Measurements from ENCODE around the gene PPP5C.

GRCh38 chr19:46369817-46370216, 22.9 kb downstream of the PPP5C start:
- TF ChIP-seq YY1 (IDR thresholded peaks at IDR 0.05), result no peak
- TF ChIP-seq CTCF (IDR thresholded peaks at IDR 0.05; ENCODE audit: low read depth, low read length, missing input control), result no peak
- TF ChIP-seq, protein P1, sequence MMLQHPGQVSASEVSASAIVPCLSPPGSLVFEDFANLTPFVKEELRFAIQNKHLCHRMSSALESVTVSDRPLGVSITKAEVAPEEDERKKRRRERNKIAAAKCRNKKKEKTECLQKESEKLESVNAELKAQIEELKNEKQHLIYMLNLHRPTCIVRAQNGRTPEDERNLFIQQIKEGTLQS (IDR thresholded peaks at IDR 0.05), result no peak
- no peak for TF ChIP-seq RAD21 (IDR thresholded peaks at IDR 0.05)
- TF ChIP-seq JUND (IDR thresholded peaks at IDR 0.05), result no peak
- TF ChIP-seq SP1 (IDR thresholded peaks at IDR 0.05), result no peak
- TF ChIP-seq GABPA (IDR thresholded peaks at IDR 0.05 in 1 of 2, conservative IDR thresholded peaks at IDR 0.05 in 1 of 2), result no peak
- no peak for TF ChIP-seq EGR1 (IDR thresholded peaks at IDR 0.05; ENCODE audit: low read depth in 2 of 2)
- TF ChIP-seq ZBTB33 (IDR thresholded peaks at IDR 0.05), result no peak
- no peak for TF ChIP-seq RXRA (IDR thresholded peaks at IDR 0.05)
- TF ChIP-seq TAF1 (conservative IDR thresholded peaks at IDR 0.05), result no peak
- TF ChIP-seq FOXA1 (IDR thresholded peaks at IDR 0.05), result no peak

All from liver (tissue), 3 donors.